SW480 (cell line): ENCODE measurements around the gene CREG1.

Experiments
- DNase-seq: peaks from one replicate; pipeline ENCODE4 v3.0.0-alpha.2; 2016; ENCODE audit warnings: low spot score

Gene CREG1

DNA sequence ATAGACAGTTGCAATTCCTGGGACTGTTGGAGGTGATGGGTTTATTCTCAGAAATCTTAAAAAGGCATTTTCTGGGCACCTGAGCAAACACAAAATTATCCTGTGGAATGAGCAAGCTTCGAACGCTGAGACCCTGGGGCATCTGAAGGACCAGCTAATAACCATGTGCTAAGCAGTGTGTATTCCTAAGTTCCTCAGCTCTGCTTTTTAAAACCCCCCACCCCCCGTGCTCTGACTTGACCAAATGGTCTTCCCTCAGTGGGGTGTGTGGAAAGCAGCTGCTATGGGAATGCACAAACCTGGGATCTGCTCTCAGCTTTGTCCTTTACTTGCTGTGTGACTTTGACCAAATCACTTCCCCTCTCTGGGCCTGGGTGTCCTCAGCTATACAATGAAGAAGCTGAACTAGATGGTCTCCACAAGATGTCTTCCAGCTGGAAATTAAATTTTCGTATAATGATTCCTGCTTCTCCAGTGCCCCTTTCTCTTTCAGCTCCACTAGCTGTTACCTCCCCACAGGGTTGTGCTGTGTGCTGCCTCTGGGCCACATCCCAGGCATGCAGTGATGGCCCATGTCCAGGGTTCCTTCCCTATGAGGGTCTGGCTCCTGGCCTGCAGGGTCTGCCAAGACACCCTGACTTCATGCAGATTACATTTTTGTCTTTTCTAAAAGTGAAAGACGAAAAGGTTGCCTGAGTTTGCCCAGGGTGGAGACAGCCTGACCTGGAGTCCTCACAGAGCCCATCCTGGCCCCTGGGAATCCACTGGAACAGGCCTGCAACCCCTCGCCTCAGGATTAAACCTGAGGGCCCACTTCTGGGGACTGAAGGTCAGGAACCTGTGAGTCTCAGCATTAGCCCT lies 20.4 kb downstream of the CREG1 start:
- DNase-seq, result no peak

DNA sequence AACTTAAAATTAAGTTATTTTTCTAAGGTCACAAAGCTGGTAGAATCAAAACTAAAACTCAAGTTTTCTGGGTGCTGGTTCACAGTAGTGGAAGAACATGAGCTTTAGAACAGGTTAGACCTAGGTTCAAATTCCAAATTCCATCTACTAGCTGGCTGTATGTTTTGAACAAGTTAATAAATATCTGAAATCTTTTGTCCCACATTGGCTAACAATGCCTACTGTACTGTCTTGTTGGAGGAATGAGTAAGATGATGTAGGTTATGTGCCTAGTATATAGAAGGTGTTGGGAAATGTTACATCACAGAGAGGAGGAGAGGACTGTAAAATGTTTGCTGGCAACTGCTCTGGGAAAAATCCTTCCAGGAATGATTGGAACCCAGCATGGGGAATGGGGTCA lies 21.2 kb downstream of the CREG1 start:
- DNase-seq, result no peak

DNA sequence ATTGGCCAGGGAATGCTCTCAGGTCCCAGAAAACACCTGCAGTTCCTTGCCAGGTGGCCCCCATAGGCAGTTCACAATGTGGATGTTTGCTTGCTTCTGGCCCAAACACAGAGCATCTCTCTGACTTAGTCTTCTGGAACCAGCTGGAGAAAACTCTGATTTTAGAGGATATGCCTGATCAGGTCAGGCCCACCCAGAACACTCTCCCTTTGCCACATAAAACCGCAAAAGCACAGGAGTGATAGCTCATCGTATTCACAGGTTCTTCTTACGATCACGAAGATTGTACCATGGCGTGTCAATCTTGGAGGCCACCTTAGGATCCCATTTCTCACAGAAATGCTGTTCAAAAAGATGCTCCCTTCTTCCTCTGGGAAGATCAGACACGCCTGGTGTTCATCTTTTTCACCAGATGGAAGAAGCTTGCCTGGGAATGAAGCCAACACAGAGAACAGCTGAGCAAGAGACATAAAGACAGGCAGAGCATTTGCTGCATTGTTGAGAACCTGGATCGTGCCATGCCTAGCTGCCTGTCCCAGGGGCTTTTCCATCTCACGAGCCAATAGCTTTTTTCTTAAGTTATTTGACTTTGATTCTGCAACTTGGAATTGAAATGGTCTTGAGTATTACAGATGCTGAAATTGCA lies 23.6 kb downstream of the CREG1 start:
- no peak for DNase-seq

DNA sequence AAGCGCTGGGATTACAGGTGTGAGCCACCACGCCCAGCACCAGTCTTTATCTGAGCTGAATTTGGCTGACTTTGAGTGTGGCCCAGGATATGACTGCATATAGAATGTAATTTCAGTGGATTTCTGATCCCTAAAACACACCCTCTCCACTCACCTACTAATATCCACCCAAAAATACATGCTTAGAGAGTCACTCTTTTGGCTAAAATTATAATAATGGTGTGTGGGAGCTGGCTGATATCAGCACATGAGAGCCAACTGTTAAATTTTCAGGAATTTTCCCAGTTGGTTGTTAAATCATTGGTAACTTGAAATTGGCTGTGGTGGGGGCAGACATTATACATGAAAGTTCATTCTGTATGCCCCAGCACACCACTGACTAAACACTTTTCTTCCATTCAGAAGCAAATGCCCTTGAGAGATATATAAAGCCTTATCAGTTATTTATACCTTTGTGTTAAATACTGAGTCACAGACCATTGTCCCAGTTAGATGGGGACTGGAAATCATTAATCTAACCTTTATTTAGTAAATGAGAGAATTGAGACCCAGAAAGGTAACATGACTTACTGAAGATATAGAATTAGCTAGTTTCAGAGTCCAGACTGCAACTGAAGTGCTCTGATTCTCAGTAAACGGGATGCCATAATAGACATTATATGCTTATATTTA lies 25.4 kb downstream of the CREG1 start:
- DNase-seq, result no peak

DNA sequence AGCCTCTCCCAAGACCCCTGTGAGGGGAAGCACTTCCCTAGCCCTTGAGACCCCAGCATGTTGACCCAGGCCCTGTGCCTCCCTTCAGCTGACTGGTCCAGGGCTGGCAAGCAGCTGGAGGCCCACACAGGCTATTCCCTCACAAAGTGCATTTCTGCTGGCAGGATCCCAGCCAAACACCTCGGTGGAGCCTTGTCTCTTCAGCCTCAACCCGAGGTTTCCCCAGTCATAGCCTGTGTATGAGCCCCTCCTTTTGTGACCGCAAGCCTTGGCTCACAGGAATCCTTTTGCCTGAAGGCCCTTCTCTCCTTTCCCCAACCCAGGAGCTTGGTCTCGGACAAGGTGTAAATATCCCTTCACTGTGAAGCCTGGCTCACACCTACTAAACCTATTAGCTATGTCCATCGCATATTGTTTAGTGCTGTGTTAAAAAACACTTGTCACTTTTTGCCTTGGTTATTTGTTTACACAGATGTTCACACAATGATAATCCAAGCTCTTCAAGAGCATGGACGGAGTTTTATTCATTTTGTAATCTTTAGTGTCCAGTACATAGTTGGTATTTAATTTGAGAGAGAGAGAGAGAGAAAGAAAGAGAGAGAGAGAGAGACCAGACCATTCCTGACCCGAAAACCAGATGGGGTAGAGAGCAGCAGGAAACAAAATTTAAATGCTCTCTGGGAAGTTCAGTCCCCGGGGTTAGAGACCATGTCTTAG lies 26.7 kb downstream of the CREG1 start:
- DNase-seq, result no peak

DNA sequence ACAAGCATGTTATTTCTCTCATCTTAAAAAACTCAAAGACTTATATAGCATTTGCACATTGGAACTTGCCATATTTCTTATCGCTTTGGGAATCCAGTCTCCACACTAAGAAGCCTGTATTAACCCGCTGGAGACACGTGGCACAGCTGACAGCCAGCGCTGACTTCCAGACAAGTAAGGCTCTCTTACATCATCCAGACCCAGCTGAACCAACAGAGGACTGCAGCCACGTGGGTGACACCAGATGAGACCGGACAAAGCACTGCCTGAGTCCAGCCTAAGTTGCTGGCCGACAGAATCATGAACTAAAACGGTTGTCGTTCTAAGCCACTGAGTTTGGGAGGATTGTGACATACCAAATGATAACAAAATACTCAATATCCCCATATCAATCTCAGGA lies 28.9 kb downstream of the CREG1 start:
- no peak for DNase-seq

DNA sequence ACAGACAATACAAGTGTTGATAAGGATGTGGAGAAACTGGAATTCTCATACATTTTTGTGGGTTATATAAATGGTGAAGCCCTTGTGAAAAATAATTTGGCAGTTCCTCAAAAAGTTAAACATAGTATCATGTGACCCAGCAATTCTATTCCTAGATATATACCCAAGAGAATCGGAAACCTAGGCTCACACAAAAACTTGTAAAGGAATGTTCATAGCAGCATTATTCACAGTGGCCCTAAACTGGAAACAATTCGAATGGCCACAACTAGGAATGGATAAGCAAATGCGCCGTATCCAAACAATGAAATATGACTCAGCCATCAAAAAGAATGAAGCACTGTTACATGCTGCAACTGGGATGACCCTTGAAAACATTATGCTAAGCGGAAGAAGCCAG lies 31.3 kb downstream of the CREG1 start:
- no peak for DNase-seq

DNA sequence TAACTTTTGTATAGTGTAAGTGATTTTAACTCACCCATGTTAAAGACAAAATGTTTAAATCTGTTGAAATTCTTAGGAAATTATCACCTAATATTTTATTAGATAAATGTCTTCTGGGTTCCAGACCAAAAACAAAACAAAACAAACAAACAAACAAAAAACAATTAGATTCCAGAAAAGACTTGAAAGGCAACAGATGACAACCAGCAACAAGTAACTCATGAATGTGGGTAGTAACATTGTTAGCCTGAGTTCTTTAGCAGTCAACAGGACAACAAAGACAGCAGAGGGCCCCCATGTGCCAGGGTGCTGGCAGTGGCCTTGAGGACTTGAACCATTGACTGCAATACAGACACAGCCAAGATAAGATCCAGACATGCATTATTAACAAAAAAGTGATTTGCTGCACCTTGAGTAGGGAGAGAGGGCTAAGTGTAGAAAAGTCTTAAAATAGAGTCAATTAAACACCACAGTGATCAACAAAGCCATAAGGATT lies 32.8 kb downstream of the CREG1 start:
- no peak for DNase-seq

DNA sequence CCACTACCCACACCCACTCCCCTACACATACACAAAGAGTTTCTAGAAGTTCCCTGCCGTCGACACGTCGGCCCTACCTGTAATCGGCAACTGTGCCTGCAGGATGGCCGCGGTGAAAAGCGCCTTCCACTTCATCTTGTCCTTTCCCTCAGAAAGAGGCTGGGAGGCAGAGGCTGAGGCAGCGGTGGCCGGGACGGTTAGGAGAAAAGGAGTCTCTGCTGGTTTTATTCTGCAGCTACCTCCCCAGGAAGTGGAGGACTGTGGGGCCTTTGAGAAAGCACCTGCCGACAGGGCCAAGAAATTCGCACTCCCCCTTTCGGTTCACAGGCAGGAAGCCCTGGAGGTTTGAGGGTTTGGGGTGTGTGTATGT lies 35.2 kb downstream of the CREG1 start, which contains the start of gene CD247:
CD247 (minus strand) TSS at position 199 of the 370 bp plus-strand sequence; CDS start at position 135, 64 bp downstream.
- no peak for DNase-seq

DNA sequence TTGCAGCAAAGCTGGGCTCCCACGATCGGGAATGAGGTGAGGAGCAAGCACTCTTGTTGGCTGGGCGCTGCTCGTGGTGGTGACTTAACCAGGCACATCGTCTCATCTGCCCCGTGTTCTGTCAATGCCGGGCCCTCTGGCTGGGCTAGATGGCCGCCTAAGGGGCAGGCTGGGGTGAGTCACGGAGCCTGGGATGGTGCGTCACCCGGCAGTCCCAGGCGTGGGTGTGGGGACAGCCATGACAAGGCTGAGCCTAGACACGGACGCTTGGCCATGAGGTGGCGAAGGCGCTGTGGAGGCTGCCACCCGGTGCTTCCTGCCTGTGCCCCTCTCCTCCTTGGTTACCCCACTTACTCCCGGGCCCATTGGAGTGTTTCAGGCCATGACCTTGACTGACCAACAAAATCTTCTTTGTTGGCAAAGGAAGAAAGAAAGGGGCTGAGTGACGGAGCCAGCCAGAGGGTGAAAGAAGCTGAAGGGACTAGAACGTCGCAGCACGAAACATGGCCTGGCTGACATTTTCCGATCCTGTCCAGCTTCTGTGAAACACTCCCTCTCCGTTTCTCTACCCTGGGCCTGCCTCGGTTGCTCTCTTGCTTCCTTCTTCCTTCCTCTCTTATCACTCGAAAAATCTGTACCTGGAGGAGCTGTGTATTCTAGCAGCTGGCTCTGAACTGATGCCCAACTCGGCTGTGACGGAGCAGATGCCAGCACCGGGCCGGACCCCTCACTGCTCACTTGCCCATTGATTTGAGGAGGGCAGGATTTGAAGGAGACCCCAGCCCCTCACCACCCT lies 35.8 kb downstream of the CREG1 start:
- no peak for DNase-seq

DNA sequence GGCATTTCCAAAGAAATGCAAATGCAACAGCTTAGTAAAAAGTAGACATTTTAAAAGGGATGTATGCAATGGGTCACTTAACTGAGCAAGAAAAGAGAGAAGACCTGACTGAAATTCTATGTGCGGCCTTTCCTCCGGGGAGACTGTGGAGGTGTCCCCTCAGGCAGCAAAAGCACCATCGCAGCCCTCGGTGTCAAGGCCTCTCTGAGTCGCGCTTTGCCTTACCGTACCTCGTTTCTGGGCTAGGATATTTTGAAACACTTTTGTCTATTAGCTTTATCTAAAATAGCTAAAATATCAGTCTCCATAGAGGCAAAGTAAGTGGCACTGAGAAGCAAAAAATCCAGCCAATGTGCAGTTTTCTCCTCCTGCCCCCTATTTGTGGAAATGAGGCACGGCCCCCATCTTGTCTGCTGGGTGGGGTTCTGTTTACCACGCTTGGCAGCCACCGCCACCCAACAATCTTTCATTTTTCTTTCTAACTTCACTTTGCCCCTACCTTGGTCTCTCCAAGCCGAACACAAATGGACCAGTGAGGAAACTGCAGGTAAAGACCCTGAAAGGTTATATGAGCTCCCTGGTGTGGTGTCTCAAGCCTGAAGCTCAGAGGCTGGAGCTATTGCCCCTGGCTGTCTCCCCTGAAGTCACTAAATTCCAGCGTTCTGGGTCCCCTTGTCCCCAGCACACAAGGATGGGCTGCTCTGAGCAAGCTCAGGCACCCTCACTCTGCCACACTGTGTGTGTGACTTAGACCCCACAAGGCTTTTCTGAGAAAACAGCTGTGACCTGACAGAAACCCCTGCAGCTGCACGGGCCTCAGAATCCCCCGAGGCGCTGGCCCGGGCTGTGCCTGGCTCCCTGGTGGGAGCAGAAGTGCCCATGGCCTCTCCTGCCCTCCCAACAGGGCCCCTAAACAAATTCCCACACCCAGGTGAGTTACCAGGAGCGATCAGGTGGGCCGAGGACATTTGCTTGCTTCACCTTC lies 36.9 kb downstream of the CREG1 start:
- DNase-seq, result no peak

DNA sequence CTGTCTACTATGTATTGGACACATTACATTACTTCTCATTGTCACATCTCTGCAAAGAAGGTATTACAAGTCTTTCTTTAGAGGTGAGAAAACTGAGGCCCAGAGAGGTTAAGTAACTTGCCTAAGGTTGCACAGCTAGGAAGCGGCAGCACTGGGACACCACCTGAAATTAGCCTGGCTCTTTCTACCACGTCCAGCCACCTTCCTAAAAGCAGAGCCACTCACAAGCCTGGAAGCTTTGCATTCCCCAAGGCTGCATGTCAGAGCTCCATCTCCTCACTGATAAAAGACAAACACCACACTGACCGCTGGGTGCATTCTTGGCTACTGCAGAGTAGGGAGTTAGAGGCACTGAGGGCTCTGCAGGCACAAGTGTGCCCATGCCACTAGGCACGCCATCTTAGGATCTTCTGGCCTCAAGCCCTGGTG lies 37.7 kb downstream of the CREG1 start:
- DNase-seq, result no peak

DNA sequence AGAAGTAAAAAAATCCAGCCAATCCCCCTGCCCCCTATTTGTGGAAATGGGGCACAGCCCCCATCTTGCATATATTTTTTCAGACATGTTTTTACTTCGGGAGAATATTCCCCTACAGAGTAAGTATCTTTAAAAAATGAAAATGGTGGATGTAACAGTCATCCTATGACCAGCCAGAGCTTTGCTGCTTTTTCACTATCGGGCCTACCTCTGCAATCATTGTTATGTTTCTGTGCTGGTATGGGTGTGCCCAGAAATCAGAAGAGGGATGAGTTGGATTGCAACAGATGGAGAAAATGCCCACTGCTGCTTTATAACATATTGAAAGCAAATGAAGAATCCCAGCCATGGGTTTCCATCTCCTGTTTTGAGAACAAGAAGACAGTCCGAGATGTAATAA lies 38.1 kb downstream of the CREG1 start:
- DNase-seq, result no peak

DNA sequence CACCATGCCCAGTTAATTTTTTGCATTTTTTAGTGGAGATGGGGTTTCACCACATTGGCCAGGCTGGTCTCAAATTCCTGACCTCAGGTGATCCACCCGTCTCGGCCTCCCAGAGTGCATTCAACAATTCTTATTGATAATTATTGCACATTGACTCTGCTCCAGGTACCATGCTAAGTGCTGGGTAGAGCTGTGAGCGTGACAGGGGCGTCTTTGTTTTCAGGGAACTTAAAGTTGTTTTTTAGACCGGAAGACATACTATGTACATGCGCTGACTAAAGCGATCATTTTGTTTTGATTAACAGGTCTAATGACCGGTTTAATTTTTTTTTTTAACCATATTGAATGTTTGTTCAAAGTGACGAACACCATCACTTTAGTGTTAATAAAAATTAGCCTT lies 39.3 kb downstream of the CREG1 start:
- DNase-seq, result no peak

DNA sequence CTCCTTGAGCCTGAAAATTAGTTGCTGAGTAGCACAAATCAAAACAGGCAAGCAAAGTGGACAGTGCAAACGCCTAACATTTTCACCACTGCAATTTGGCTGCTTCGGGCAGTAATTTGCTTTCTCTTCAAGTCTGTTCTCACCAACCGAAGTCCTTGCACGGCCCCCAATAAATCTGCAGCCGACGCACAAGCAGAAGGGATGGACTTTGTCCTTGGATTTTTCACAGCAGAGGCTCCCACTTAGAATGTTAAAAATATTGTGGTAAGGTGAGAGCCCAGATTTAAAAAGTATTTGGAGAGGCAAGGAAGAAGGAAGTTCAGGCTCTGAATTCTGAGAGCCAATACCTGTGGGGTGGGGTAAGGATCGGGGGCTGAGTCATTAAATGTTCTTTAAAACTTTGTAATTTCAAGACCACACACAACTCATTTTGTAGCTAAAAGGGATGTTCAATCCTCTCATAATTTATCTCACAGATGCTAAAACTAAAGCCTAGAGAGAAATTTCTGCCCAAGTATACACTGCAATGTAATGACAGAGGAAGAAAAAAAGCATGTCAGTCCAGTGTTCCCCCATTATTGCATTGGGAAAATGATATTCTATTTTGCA lies 41.4 kb downstream of the CREG1 start:
- DNase-seq, result no peak

DNA sequence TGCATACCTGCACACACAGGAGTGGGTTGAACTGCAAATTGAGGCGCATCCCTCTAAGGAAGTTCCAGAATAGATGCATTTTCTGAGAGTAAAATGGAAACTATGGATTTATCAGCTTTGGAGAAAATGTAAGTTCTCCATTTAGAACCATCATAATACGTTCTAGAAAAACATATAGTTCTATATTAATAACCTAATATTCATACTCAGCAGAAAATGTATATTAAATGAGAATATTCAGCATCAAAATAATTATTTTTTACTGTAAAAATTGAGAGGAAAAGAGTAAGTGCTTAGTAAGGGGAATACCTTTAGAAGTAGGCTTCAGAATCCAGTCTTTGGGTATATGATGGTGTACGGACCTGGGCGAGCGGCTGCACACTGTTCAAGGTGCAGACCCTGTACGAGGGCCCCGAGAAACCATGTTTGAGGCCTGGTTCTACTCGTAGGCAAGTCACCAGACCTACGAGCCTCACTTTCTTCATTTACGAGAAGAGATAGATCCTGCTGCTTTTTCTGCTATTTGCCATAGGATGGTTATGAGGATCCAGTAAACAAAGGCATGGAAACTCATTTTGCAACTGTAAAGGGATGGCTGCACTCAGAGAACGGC lies 42.1 kb downstream of the CREG1 start:
- DNase-seq, result no peak

DNA sequence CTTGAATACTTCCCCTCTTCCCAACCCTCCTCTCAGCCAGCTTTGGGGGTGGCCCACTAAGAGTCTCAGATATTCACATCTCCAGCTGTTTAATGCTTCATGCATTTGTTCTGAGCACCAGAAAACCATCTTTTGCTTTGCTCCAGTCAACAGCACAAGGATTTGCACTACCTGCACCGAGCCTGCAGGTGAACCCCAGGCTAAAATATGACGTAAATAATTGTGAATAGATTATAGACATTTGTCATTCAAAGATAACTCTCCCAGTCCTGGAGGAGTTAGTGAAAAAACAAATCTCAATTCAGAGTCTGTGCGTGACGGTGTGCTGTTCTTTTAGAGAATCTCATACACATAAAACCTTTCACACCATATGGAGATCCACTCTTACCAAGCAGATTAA lies 42.7 kb downstream of the CREG1 start:
- DNase-seq, result no peak

DNA sequence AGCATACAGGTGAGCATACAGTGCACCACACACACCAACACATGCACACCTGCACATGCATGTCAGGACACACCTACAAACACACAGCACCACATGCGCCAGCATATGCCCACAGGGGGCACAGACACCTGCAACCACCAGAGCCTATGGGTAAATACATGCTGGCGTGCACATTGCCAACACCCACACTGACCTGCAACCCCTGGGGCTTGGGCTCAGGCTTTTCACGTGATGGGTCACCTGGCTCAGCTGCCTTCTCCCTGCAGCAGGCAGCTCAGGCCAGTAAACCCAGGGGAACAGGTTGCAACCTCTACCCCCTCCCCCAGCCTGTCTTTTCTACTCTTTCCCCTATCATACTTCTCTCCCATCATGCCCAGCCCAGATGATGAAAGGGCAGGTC lies 43.3 kb downstream of the CREG1 start:
- no peak for DNase-seq

DNA sequence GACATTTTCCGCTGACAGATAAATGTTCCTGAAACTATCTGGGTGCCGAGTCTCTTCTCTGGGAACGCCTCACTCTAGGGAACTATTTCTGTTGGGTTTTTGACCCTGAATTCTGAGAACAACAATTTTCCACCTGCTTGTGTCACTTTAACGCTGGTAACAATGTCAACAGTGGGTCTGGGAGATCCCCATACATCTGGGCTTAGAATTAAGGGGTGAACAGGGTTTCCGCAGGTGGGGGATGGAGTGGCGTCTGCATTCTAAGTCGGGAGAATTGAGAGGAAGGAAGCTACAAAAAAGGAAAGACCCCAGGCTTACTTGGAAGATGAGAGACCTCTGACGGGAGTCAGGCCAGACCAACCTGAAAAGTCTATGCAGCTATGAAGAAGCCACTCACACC lies 44.0 kb downstream of the CREG1 start:
- no peak for DNase-seq
